Pulmonary artery endothelial cell (primary cell): ENCODE measurements around the gene BCL2L1. TPM values are rescaled to one million over a fixed set of nuclear protein-coding genes. Genes with fewer than 3 reads are reported as not detected.

Source experiments
- total RNA-seq: library from RNA; depleted of rRNA; stranded (reverse); fragments of >200 nt; gene quantifications from 2 replicates; pipeline ENCODE4 v1.2.3, GENCODE V29; 2014

Gene BCL2L1
- total RNA-seq, 1 donor from 2014 or later: 81.2 TPM

Other genes with a start within 250 kb of the BCL2L1 start
- not detected in 2 replicates for gene DEFB124, start 247.7 kb downstream of the BCL2L1 start, total RNA-seq
- gene REM1, start 247.6 kb downstream of the BCL2L1 start, total RNA-seq: 0.32 TPM in 1 of 2 replicates, not detected in the other
- 53.3 and 69.3 TPM in 2 replicates for gene HM13, start 208.4 kb downstream of the BCL2L1 start, total RNA-seq
- 180 and 213 TPM in 2 replicates for gene ID1, start 117.6 kb downstream of the BCL2L1 start, total RNA-seq
- gene COX4I2, start 85.0 kb downstream of the BCL2L1 start, total RNA-seq: not detected in 2 replicates
- 39.3 and 82.0 TPM in 2 replicates for gene TPX2, start 16.4 kb upstream of the BCL2L1 start, total RNA-seq
- gene MYLK2, start 96.5 kb upstream of the BCL2L1 start, total RNA-seq: 0.11 and 0.40 TPM in 2 replicates
- not detected in 2 replicates for gene FOXS1, start 122.7 kb upstream of the BCL2L1 start, total RNA-seq
- gene DUSP15, start 147.7 kb upstream of the BCL2L1 start, total RNA-seq: not detected in 2 replicates
- gene TTLL9, start 147.8 kb upstream of the BCL2L1 start, total RNA-seq: 0.04 and 0.07 TPM in 2 replicates
- 5.7 and 6.2 TPM in 2 replicates for gene PDRG1, start 229.2 kb upstream of the BCL2L1 start, total RNA-seq
- gene XKR7, start 245.3 kb upstream of the BCL2L1 start, total RNA-seq: not detected in 2 replicates